SH-SY5Y (cell line): ENCODE results near the gene ABCC4.

Source experiments
- GATA2 ChIP-seq: IDR thresholded peaks from 2 replicates; pipeline ENCODE4 v1.6.1; 2011; ENCODE audit warnings: mild to moderate bottlenecking, low read depth, low read length
- GATA3 ChIP-seq: IDR thresholded peaks from 2 replicates; pipeline ENCODE4 v1.6.1; 2011; ENCODE audit warnings: low read depth, mild to moderate bottlenecking, low read length, moderate library complexity

- TF ChIP-seq GATA3 = no peak
- no peak for TF ChIP-seq GATA2
Measured at GRCh38 chr13:95193509-95194230, 107.6 kb downstream of the ABCC4 start.
